Hematopoietic multipotent progenitor cell treated with erythropoietin and hydrocortisone succinate and interleukin-3 and kit ligand, for 8 days (in vitro differentiated cells): ENCODE results near the gene SULT1A1.

Experiments used
- DNase-seq: peaks from one replicate; pipeline ENCODE4 v3.0.0-alpha.2; 2015

The SULT1A1 gene

DNA sequence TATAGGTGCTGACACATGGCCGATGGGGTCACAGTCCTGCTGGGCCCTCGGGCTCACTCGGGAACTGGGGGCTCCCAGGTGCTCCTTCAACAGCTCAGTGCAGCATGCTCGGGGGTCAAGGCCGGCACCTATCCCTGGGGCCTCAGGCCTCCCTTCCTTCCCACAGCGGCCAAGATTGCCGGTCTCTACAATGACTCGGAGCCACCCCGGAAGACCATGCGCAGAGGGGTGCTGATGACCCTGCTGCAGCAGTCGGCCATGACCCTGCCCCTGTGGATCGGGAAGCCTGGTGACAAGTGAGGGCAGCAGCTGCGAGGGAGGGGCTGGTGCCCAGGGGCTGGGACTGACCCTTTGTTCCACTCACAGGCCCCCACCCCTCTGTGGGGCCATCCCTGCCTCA is 19.9 kb downstream of the SULT1A1 start:
- no peak for DNase-seq

DNA sequence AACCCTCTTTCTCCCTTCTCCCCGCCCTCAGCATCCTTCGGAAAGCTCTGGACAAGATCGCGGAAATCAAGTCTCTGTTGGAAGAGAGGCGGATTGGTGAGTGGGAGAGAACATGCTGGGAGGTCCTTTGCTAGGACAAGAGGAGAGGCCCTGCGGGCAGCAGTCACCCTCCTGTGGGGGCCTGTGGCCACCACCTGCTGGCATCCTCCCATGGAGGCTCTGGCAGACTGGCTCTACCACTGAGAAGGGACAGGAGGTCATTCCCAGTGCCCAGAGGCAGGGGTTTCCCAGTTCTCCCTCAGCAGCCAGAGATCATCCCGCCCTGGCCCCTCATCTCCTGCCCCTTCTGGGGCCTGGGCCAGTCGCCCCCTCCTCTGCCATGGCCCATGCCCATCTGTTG is 20.8 kb downstream of the SULT1A1 start:
- no peak for DNase-seq

DNA sequence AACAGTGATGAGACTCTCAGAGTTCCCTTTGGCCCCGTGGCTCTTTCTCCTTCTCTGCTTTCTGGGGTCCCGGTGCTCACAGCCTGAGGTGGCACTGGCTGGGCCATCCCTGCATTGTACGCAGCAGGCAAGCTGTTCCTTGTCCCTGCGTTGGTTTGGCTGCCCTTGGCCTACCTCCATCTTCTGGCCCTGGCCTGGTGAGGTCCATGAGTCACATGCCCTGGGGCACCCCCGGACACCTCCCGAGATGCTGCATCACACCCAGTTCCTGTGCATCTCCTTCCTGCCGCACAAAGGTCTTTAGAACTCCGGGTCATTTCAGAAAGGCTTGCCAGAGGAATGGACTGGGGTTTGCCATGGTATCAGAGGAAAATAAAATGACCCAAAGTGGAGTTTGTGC is 22.5 kb downstream of the SULT1A1 start:
- no peak for DNase-seq

GRCh38 chr16:28586466-28586865 is 23.4 kb downstream of the SULT1A1 start:
- DNase-seq: no peak

DNA sequence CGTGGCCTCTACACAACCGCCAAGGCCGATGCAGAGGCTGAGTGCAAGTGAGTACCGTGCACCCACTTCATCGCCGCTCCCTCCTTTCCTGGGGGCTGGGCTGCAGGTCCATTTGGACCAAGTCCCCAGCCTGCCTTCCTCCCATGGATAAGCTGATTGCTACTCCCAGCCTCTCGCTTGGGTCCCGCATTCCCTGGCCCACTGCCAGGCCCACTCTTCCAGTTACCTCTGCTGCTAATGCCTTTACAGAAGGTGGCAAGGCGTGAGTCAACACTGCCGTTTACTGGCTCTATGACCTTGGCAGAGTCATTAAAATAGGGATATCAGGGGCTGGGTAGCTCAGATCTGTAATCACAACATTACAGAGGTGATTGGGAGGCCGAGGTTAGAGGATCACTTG is 24.2 kb downstream of the SULT1A1 start:
- no peak for DNase-seq

DNA sequence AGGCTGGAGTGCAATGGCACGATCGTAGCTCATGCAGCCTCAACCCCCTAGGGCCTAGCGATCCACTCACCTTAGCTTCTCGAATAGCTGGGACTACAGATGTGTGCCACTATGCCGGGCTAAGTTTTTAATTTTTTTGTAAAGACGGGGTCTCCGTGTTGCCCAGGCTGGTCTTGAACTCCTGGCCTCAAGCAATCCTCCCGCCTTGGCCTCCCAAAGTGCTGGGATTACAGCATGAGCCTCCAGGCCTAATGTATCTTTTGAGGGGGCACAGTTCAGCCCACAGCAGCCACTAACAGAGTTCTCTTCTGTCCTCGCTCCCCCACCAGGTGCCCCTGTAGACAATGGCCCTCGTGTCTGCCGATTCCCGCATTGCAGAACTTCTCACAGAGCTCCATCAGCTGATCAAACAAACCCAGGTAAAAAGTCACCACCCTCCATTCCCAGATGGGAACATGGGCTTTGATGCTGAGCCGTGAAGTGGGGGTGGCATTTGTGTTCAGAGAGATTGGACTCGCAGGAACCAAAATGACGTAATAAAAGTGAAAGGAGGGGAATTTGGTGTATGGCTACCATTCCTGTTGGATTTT is 29.0 kb downstream of the SULT1A1 start:
- no peak for DNase-seq

GRCh38 chr16:28575446-28576109 is 34.3 kb downstream of the SULT1A1 start:
- no peak for DNase-seq

DNA sequence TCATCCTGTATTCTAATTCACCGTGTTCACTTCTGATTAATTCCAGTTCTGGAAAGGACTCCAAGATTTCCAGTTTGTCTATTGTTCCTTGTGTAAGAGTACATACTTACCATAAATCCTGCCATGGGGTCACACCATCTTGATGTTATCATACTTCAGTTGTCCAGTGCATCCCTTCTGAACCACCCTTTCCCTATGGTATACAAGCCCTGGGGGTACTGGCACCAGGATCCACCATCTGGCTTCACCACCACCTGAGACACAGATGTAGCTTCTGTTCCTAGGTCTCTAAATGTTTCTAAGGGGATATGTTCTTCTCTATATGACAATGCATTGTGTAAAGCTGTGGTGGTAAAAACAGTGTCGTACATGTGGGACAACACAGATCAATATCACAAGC is 34.9 kb downstream of the SULT1A1 start:
- no peak for DNase-seq

- no peak for DNase-seq
Measured at GRCh38 chr16:28573738-28574718, 35.8 kb downstream of the SULT1A1 start.

- DNase-seq: no peak
Measured at GRCh38 chr16:28572696-28573510, 36.9 kb downstream of the SULT1A1 start.

DNA sequence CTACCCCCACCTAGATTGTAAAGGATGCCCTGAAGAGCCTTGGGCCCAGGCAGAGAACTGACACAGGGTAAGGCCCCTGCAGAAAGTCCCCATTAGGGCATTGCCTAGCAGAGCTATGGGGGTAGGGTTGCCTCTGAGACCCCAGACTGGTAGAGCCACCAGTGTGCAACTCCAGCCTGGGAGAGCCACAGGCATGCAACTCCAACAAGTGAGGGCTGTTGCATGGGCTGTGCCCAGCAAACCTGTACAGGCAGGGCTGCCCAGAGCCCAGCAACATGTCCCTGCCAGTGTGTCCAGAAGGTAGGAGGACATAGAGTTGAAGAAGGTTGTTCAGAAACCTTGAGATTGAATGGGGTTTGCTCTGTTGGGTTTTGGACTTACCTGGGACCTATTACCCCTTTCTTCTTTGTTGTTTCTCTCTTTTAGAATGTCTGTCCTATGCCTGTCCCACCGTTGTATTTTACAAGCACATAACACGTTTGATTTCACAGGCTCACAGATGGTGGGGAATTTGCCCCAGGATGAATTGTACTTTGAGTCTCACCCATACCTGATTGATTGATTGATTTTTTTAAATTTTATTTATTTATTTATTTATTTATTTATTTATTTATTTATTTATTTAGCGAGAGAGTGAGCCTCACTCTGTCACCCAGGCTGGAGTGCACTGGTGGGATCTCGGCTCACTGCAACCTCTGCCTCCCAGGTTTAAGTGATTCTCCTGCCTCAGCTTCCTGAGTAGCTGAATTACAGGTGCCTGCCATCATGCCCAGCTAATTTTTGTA is 39.7 kb downstream of the SULT1A1 start:
- DNase-seq: no peak

DNA sequence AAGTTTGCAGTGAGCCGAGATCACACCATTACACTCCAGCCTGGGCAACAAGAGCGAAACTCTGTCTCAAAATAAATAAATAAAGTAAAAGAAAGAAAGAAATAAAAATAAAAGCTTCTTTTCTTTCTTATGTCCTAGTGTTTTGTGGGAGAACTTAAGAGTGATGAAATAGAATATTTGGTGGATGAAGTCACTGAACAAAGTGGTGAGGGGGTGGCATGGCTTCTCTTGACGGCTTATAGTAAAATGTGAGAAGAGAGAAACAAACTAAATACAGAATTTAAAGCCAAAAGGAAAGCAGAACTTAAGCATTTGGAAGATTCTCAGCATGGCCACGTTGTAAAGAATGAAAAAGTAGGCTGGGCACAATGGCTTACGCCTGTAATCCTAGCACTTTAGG is 40.8 kb downstream of the SULT1A1 start:
- no peak for DNase-seq

DNA sequence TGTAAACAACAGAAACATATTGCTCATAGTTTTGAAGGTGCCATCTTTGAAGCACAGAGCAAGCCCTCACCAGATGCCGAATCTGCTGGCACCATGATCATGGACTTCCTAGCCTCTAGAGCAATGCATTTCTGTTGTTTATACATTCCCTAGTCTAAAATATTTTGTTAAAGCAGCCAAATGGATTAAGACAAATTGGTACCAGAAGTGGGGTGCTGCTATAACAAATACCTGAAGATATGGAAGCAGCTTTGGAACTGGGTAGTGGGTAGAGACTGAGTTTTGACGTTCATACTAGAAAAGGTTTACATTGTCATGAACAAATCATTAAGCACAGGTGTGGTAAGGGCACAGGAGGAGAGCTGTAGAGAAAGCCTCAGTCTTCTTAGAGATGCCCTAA is 42.6 kb downstream of the SULT1A1 start:
- no peak for DNase-seq

DNA sequence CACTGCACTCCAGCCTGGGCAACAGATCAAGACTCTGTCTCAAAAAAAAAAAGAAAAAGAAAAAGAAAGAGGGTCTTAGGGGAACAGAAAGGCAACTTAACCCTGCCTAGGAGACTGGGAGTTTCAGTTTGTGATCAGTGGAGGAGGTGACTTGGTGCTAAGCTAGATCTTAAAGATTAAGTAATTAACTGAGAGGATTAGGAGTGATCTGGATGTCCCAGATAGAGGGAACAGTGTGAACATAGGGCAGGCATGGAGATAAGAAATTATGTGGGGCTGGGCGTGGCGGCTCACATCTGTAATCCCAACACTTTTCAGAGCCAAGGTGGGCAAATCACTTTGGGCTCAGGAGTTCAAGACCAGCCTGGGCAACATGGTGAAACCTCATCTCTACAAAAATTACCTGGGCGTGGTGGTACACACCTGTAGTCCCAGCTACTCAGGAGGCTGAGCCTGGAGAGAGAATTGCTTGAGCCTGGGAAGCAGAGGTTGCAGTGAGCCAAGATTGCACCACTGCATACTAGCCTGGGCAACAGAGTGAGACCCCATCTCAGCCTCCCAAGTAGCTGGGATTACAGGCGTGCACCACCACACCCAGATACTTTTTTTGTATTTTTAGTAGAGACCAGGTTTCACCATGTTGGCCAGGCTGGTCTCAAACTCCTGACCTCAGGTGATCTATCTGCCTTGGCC is 43.5 kb downstream of the SULT1A1 start:
- peak; percentile 31 for DNase-seq

GRCh38 chr16:28563218-28563617 is 46.6 kb downstream of the SULT1A1 start:
- no peak for DNase-seq

- no peak for DNase-seq
Measured at GRCh38 chr16:28562199-28562598, 47.6 kb downstream of the SULT1A1 start.

- no peak for DNase-seq
Measured at GRCh38 chr16:28561557-28562187, 48.2 kb downstream of the SULT1A1 start.

- DNase-seq: no peak
Measured at GRCh38 chr16:28558456-28558855, 51.4 kb downstream of the SULT1A1 start.

DNA sequence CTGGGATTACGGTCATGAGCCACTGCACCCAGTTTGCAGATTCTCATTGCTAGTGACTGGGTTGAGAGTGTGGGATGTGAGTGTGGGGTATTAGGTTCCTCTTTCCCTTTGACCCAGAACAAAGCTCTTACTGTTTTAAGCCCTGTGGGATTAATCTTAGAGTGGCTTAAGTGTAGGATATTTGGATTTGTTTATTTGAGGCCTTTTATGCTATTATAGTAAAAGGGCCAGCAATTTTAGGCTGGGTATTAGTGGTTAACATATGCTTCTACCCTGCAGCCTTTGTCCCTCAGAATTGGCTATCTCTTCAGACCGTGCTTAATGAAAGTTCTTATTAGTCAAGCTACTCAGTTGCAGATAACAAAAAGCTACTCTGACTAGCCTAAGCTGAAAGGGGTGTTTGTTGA is 52.9 kb downstream of the SULT1A1 start:
- no peak for DNase-seq

DNA sequence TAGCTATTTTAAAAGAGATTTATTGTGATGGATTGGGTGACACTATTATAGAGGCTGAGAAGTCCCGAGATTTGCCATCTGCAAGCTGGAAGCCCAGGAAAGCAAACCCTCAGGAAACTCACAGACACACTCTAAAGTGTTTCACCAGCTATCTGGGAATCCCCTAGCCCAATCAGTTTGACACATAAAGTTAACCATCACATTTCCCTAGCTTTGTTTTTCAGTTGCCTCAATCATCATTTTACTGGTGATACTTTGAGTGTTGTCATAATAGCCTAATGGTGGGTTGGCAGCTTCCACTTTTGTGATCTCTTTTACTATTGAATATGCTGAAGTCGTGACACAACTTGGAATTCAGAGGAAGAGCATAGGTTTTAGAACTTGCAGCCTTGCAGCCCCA is 54.3 kb downstream of the SULT1A1 start:
- no peak for DNase-seq
